Activated CD4-positive, CD25-positive, alpha-beta regulatory T cell treated with anti-CD3 and anti-CD28 coated beads, Interleukin-2, amount 50 U/mL, for 72 hours (primary cell): Measurements from ENCODE around the gene HOXA3.
A peak's percentile ranks its signal among the peaks of the same experiment; 100 is the strongest.

Experiments
- DNase-seq: peaks from one replicate; pipeline ENCODE4 v3.0.0; 2021

HOXA3 gene

DNA sequence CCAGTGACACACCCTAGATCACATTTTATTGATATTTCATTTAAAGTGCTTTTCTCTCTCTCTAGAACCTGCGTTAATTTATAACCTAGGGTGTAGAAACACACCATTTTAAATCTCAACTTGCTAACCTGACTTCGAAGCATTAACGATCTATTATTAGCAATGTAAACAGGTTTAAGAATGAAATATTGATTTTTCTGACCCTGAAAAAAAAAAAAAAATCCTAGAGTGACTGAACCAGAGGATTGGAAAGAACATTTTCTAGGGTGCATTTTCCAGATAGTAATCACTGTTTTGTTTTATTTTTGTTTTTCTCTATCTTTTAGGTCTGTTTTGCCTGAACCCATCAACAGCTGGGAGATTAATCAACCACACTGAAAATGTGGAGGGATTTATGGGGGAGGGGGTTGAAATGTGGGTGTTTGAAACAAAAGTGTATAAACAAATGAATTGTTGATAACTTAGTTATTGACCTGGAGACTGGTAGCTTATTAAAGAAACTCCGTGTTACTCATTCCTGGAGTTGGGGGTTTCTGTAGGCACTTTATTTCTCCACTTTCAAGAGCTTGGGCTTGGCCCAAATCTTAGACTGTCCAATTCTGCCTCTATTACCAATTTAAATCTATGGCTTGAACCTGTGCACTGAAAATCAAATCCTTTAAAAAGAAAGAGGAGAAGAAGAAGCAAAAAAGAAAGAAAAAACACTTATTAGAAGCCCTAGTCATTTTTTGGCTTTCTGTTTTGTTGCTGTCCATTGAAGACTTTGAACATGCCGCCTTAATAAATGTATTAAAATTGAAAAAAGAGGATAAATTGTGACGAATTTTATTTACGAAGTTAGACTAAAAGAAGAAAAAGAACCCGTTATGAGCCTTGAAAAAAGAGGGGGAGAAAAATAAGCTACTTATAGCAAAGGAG is 52.7 kb downstream of the HOXA3 start:
- no peak for DNase-seq

DNA sequence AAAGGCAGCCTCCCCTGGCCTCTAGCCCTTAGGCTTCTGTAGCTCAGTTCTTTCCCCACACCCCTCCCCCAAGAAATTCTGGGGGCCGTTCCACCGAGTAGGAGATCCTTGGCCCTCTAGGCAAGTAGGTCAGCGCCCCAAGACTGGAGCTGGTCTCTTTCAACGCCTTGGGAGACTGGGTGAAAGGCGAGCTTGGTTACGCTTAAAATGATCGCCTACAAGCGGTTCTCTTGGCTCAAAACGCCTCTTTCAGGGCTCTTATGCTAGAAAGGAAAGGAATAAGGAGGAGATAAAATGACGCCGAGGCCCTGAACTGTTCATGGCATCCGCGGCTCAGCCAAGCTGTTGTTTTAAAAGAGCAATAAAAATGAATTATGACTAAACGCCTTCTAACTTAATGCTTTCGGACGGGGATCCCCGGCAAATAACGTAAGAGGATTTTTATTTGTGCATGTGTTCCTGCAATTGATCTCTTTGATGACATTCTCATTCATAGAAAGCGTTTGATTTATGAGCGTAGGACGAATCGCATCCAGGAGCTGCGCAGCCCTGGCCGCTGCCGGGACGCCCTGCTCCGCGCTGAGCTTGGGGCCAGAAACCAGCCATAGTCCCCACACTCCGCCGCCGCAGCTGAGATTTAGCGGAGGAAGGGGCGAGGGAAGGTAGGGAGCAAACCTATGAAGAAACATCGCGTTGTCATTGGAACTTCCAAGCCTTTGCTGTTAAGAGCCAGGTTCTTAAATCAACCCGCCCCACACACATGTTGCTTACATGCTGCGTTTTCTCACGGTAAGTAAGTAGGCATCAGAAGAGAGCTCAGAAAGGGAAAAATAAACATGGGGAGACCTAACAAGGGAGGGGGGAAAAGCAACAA is 53.6 kb downstream of the HOXA3 start:
- no peak for DNase-seq

GRCh38 chr7:27097686-27098577 is 54.5 kb downstream of the HOXA3 start:
- no peak for DNase-seq

GRCh38 chr7:27096768-27097514 is 55.4 kb downstream of the HOXA3 start:
- DNase-seq: no peak

- DNase-seq: peak; percentile 73
Observed at GRCh38 chr7:27095897-27096767, 56.3 kb downstream of the HOXA3 start, which contains the start of gene HOXA1. Gene HOXA1 (minus strand): TSS chr7:27096000. CDS start chr7:27095912, 88 bp downstream.

GRCh38 chr7:27095050-27095896 is 57.1 kb downstream of the HOXA3 start:
- DNase-seq: no peak

DNA sequence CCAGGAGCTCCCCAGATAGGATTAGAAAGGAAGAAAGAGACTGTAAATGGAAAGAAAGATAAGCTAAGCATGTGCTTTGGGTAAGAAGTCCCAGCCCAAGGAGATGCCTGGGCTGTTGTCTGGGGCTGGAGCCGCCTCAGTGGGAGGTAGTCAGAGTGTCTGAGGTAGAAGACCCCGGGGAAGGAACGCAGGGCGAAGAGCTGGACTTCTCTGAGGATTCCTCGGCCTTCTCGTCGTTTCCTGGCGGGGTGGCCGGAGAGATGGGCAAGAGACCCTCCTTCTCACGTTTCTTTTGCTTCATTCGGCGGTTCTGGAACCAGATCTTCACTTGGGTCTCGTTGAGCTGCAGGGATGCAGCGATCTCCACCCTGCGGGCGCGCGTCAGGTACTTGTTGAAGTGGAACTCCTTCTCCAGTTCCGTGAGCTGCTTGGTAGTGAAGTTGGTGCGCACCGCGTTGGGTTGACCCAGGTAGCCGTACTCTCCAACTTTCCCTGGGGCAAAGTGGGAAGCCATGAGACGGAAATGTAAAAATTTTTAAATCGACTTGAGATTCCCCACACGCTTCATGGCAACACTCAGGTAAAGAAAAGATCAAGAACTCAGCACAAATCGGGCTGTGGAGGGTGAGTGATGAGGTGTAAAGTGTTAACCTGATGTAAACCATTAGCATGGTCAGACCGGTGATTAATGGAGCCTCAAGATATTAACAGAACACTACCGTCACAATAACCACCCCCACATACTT is 57.9 kb downstream of the HOXA3 start:
- no peak for DNase-seq

DNA sequence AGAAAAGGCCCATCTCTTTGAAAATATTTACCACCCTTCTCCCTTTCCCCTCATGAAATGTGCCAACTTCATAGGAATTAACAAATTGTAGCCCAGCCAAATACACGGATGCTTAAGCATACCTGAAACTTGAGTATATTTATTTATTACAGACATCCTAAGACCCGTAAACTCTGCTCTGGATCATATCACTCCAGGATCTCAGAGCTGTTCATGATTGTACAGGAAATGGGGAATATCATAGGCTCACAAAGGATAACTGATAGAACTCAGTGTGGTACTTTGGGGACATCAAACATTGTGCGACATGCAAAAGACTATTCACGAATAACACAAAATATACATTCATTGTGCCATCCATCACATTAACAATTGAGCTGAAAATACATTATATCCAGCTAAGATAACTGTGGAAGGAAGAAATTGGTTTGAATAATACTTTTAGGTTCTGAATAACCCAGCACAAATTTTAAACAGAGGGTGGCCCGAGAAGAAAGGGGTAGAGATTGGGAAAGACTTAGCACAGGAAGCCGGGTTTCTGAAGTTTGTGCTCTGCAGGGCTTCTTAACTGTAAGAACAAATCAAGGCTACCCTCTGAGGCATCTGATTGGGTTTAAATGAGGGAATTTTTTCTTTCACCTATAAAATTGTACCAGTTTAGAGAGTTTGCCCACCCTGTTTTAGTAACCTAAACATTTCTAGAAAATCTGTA is 59.0 kb downstream of the HOXA3 start:
- DNase-seq: no peak

DNA sequence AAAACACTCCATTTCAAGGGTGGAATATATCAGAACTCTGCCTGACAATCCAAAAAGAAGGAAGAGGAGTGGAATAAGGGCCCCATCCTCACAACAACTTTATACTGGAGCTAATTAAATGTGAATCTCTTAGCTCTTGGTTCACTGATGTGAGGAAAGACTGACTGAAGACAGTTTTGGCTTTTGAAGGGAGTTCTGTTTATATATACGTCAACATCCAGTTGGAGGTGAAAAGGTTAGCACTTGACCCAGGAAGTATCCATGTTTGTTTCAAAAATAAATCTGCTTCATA is 59.6 kb downstream of the HOXA3 start:
- DNase-seq: no peak

DNA sequence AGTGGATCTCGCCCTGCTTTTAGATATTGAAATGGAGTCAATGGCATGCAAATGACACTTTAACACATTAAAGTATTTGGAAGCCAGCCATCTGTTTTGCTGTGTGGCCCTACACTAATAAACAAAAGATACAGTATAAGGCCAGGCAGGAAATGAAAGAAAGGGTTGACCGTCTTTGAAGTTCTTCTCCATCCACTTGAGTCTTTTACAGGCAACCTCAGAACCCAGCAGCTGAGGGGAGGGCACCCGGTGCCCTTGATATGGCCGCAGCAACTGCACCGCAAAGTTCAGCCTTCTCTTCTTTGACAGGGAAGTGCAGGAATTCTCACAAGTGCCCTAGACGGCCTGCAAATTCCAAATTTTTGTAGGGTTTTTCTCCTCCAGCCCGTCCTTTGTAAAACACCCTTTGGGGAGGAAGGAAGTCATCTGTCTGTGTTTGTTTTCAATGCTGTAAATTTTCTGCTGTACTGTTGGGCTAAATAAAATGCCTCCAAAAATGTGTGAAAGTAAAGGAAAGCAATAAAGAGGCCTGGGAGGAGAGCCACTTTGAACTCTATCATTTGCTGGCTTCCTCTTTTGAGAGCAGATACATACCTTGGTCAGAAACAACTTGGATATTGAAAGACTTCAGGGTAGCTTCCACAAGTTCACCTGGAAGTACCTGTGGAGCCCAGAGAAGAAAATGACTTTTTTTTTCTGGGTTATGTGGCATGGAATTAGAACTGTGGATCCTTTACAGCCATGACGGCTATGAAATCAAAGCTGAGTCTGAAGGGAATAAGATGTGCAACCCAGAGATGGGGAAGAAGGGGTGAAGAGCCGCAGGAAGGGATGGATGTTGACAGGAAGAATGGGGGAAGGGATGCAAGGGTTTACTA is 60.2 kb downstream of the HOXA3 start:
- no peak for DNase-seq

GRCh38 chr7:27091105-27091504 is 61.3 kb downstream of the HOXA3 start:
- DNase-seq: no peak

DNA sequence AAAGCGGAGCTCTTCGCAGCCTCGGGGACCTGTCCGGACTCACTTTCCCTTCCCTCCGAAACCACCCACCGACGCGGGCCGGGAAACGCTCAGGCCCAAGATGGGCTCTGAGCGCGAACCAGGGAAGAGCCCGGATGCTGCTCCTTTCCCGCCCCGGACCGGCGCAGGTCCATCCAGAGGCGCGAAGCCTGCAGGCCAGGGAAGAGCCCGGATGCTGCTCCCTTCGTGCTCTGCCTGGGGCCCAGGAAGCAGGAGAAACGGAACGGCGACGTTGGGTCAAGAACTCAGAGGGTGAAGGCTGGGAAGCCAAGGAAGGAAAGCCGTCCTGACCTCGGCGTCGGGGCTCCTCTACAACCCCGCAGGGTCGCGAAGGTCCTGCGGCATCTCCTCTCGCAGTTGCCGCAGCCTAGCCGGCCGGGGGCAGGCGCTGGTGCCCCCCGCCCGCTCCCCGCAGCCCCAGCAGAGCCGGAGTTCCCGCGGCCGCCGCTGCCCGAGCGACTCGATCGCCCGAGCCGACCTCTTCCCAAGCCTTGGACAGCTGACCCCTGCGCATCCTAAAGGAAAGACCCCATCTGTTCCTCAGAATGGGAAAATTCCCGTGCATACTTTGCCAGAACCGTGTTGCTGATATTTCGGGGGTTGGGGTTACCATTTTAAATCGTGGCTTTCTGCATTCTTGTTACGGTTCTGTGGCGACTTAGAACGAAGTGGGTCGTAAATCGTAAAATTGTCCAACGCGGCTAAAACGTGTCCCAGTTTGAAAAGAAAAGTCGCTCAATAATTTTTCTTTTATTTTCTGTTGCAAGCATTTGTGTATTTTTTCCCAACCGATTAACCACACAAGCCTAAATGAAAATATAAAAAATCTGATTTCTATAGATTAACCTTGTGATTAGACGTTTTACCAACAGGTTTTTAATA is 64.1 kb downstream of the HOXA3 start:
- DNase-seq: no peak

- no peak for DNase-seq
Observed at GRCh38 chr7:27083646-27084045, 68.7 kb downstream of the HOXA3 start.

- no peak for DNase-seq
Observed at GRCh38 chr7:27082171-27082570, 70.2 kb downstream of the HOXA3 start.

- no peak for DNase-seq
Observed at GRCh38 chr7:27080844-27081436, 71.4 kb downstream of the HOXA3 start.
